Renal cortex interstitium (tissue), 11 donors: Measurements from ENCODE around the gene NR4A1. TPM values are rescaled to one million over a fixed set of nuclear protein-coding genes. Genes with fewer than 3 reads are reported as not detected.

ENCODE experiments used
- DNase-seq, 11 donors: peaks; one replicate each; pipeline ENCODE4 v3.0.0-alpha.2; 2013; ENCODE audit warnings: low read depth in 9 of 11, low spot score in 4 of 11; ENCODE audit errors: extremely low read depth in 1 of 11
- polyA plus RNA-seq, 3 donors: library from polyadenylated mRNA; unstranded; fragments of 120-200 nt; gene quantifications; one replicate each; pipeline ENCODE4 v1.2.1, GENCODE V29; 2013; ENCODE audit not compliant: insufficient read length in 3 of 3

Gene NR4A1
- polyA plus RNA-seq, 3 donors: 14.8 to 43.3 (median 36.0) TPM

DNA sequence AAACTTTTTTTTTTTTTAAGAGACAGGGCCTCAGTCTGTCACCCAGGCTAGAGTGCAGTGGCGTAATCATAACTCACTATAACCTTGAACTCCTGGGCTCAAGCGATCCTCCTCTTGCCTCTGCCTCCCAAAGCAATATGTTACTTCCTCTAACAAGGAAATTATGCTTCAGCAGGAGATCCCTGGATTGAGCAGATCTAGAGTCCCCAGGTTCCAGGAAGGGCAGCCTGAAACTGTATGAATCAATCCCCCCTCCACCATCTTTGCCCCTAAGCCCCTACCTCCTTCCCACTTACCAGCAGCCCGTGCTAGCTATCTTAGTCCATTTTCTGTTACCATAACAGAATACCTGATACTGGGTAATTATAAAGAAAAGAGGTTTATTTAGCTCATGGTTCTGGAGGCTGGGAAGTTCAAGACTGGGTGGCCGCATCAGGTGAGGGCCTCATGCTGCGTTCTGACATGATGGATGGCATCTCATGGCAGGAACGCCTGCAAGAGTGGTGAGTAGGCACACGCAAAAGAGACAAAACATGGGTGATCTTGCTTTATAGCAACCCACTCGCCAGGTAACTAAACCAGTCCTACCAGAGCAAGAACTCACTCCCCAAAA is 39.5 kb upstream of the NR4A1 start:
- DNase-seq: no peak

DNA sequence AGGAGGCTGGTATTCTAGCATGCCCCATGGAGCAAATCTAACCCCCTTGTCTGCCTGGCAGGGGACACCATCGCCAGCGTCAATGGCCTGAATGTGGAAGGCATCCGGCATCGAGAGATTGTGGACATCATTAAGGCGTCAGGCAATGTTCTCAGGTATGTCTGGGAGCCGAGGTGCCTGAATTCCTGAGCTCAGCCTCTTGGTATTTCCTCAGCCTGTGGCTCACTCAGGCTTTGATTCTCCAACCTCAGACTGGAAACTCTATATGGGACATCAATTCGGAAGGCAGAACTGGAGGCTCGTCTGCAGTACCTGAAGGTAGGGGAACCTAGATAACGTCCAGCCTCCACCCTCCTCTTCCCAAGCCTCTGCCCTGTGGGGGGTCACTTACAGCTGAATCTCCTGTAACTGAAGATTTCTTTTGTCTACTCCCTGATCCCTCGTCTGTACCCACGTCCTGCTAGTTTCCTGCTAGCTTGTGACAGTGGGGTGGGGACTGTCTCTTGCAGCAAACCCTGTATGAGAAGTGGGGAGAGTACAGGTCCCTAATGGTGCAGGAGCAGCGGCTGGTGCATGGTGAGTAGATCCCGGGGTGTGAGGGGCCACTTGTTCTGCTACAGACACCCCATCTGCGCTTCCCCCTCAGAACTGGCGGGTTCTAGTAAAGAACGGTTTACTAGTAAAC is 37.5 kb upstream of the NR4A1 start:
- DNase-seq: no peak

DNA sequence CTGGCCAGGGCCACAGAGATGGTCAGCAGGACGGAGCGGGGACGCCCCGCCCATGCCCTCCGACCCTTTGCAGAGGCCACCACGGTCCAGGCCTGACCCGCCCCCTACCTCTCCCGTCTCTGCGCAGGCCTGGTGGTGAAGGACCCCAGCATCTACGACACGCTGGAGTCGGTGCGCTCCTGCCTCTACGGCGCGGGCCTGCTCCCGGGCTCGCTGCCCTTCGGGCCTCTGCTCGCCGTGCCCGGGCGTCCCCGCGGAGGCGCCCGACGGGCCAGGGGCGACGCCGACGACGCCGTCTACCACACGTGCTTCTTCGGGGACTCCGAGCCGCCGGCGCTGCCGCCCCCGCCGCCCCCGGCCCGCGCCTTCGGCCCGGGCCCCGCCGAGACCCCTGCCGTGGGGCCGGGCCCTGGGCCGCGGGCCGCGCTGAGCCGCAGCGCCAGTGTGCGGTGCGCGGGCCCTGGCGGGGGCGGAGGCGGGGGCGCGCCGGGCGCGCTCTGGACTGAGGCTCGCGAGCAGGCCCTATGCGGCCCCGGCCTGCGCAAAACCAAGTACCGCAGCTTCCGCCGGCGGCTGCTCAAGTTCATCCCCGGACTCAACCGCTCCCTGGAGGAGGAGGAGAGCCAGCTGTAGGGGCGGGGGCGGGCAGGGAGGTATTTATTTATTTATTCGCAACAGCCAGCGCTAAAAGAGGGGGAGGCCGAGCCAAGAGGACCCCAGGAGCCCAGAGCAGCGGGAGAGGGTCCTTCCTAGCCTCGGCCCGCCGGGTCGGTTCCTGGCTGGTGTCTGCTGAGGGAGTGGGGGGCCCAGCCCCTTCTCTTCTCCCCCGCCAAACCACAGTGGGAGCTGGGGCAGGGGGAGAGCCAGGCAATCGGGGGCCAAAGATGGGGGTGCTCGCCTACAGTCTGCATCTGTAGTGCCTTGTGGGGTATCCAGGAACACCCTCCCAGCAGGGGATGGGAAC is 36.4 kb upstream of the NR4A1 start:
- DNase-seq: no peak

DNA sequence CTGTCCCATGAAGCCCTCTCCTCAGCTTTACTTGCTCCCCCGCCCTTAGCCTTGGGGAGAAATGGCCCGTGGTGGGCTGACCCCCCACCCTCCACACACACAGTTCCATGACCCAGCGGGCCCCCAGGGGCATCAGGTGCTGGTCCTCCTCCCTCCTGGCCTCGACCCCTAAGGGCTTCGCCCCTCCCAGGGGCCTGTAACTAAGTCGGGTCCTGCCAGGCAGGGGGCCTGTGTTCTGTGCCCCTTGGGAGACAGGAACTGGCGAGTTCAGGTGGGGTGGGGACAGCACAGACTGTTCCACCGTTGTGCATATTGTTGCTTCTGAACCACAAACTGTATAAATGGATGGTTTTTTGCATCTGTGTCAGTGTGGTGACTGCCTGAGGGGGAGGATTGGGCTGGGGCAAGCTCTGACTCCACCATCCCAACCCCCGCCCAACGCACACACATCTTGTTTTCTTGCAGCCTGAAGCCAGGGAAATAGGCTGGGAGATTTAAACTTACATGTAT is 35.7 kb upstream of the NR4A1 start:
- no peak for DNase-seq

DNA sequence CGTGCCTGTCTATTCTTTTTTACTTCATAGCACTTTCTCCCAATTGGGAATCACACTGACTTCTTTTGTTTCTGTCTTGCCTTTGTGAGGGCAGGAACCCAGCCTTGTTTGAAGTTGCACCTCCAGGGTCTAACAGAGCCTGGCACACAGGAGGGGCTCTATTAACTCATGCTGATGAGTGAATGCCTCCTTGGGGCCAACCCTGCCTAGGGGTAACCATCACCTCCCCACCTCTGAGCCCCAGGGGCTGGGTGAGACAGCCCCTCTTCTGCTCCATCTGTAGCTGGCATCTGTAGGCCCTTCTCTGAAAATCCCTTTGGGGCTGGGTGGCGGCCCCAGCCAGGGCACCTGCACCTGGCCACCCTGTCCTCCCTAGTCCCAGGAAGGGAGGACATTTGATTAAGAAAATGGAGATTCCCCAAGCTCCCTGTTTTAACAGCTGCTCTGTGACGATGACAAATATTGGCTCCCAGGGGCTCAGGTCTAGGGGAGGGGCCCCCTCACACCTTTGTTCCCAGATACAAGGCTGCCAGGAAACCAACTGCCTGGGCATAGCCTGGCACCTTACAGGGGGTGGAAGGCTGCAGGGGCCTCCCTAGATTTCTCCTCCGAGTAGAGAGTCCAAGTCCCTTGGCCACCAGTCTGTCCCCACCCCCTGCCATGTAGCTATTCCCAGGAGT is 32.7 kb upstream of the NR4A1 start:
- DNase-seq: no peak

DNA sequence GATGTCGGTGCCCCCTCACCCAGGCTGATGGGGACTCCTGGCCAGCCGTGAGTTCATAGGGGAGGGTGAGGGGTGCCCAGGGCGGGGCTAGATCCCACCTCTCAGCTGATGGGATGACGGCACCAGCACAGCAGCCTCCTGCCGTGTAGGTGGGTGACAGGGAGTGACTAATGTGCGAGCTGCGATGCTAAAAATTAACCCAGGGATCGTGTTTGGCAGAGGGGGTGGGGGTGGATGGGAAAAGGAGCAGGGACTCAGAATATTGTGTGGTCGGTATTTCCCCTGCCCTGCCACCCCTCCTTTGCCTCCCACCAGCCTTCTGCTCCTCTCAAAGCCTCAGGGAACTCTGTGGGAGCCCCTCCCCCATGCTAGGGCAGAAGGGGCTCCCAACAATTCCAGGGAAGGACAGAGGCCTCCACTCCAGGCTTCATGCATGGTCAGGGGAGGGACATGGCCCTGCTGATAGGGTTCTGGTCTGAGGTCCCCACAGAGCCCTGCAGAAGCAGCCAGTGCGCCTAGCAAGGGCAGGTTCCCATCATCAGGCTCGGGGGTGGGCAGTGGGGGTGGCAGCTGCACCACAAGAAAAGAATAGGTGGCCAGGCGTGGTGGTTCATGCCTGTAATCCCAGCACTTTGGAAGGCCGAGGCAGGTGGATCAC is 32.0 kb upstream of the NR4A1 start:
- no peak for DNase-seq

DNA sequence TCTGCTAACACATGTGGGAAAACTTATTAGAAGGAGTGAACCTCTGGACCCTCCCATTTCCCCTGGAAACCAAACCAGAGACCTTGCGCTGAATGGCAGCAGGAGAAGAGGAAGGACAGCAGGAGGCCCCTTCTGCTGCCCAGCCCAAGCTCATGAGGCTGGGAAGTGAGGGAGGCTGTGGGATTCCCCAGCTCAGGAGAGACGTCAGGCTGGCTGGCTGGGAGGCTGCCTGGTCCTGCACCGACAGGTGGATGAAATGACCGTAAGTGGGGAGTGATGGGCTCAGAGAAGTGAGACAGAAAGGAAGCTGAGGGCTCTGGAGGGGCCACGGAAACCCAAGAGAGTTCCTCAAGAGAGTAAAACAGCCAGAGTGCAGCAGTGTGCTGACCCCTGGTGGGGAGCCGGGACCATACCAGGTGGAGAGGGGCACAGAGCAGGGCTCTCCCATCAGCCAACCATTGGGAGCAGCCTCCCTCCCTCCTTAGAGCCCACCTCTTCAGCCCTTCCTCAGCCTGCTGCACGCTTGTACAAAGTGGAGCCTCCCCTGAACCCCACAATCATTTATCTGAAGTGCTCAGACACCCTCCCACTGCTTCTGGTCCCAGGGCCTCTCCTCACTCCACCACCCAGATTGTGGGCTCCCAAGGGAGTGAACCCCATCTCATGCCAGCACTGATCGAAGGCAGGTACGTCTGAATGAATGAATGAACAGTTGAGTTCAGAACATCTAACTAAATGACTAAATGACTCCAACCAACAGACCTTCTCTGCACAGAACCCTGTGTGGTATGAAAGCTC is 30.5 kb upstream of the NR4A1 start:
- DNase-seq: no peak

DNA sequence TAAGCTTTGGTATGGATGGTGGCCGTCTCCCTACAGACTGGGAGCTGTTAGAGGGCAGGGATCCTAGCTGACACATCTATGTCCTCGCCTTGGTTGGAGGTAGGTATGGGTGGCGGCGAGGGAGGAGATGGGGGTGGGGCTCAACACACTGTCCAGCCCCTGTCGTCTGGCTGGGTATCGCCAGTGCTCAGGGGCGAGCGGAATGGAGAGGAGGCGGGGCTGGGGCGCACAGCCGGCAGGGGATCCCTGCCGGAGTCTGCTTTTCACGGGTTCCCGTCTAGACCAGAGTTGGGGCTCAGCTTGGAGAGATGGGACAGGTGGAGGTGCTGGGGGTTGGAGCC is 28.4 kb upstream of the NR4A1 start:
- no peak for DNase-seq

DNA sequence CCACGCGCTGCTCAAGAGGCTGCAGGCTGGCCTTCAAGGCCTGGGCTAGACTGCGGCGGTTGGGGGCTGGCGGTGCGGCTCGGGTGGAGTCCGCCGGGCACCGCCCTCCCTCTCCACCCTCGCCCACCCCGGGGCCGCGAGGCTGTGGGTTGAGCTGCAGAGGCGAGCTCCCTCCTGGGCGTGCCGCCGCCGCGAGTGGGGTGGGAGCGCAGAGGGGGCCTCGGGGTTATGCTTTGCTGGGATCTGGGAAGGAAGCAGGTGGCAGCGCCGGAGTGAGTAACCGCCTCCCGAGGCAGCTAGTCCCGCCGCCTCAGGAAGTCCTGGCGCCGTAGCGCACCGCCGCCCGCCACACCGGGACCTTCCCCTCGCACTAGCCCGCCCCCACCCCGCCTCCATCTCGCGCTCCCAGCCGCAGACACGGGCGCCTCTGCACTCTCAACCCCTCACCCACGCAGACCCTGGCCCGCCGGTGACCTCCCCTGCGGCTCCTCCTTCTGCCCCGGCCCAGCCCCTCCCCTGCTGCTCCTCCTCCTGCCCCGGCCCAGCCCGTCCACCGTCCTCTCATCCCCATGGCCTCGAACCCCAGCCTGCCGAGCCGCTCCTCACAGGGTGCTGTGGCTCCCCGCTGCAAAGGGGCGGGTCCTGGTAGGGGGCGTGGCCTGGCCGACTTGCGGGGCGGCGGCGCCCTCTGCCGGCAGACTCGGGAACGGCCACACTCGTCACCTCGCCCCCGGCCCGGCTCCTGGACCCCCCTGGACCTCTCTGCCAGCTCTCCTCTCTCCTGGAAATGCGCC is 27.9 kb upstream of the NR4A1 start:
- no peak for DNase-seq

DNA sequence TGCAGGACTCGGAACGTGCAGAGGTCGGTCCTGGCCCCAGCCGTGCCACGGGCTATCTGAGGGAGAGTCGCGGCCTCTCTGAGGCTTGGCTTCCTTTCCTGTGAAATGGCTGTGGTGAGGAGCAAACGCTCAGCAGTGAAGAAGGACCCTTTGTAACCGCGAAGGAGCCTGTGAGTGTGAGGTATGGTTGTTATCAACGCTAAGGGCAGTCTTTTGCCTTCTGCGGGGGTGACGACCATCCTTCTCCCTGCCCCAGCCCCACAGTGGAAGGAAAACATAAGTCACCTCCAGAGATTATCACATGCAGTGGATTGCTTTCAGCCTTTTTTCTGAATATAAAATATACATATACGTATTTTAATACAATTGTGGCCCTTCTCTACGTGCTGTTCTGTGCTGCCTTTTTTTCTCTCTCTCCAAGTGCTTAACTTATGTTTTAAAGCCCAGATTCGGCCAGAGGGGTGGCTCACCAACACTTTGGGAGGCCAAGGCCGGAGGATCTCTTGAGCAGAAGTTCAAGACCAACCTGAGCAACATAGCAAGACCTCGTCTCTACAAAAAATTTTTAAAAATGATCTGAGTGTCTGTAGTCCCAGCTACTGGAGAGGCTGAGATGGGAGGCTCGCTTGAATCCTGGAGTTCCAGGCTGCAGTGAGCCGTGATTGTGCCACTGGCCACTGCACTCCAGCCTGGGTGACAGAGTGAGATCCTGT is 27.1 kb upstream of the NR4A1 start:
- DNase-seq: no peak

DNA sequence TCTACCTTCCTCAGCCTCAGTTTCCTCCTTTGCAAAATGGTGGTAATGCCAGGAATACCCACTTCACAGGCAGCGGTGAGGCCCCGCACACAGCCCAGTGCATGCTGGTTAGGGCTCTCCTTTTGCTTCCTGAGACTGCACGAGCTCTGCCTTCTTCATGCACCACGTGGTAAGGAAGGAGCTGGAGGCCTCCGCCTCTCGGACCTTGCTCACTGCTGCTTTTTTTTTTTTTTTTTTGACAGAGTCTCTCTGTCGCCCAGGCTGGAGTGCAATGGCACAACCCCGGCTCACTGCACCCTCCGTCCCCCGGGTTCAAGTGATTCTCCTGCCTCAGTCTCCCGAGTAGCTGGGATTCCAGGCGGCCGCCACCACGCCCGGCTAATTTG is 26.4 kb upstream of the NR4A1 start:
- DNase-seq: no peak

DNA sequence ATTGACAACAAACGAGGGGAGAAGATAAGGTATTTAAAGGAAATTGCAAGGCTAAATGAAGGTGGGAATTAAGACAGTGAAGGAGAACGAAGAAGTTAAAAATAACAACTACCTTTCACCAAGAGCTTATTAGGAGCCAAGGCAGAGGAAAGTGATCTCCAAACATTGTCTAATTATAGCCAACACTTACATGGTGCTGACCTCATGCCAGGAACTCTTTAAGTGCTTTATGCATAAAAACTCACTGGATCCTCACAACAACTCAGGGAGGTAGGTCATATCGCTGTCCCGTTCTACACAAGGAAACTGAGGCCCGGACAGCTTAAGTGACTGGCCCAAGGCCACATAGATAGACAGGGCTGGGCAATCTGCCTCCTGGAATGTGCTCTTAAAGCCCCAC is 25.0 kb upstream of the NR4A1 start:
- DNase-seq: no peak

DNA sequence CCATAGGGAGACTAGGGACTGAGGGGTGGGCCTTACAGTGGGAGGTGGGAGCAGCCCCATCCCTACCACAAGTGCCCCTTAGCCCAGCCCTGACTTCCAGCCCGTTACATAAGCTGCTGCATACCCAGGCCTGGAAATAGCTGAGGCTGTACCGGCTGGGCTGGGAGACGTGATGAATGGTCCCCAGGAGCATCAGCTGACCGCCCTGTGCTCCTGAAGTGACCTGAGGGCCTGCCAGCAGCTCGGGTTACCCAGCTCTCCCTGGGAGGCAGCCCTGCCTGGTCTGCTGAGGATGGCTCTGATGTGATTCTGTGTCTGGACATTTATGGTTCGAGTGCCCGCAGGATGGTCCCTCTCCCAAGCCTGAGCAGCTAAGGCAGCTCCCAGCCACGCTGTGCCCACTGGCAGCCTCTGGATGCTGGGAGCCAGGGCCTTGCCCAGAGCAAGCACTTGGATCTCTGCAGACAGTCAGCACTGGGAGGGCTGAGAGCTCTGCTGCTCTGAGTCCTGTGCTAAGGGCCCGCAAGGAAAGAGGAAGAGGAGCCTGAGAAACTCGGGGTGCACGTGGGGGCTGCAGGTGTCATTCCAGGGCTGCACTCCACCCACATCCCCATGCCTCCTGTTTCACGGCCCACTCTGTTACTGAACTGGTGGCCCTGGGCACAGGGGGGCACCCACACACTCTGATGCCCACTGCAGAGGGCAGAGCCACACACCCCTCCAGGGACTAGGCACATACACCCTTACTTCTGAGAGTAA is 24.0 kb upstream of the NR4A1 start:
- no peak for DNase-seq

DNA sequence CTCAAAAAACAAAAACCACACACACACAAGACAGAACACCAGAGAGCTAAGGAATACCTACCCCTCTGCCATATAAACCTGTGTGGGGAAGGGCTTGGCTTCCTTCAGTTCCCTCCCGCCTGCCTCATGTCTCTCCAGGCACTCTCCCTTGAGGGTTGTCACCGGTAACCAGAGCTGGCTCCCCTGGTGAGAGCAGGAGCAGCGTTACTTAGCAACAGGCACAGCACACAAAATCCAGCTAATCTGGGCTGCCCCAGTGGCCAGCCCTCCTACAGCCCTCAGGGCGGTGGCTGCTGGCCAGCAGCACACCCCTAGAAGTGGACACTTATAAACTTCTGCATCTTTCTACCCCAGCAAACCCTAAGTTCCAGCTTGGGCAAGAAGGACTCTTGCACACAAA is 21.6 kb upstream of the NR4A1 start:
- peak in 2 of 11 donors; percentile 60 to 73 for DNase-seq

DNA sequence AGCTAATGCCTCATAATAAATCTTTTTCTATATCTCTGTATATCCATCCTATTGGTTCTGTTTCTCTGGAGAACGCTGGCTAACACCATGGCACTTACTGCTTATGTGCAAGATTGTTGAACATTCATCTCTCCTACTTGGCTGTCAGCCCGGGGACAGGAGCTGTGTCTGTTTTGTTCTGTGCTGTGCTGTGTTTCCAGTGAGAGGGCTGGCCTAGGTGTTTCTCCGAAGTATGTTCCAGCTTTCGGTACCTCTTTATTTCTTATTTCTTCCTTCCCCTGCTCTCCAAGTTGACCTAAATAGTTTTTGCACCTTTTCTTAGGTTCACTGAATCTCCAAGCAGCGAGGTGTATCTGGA is 18.8 kb upstream of the NR4A1 start:
- no peak for DNase-seq

DNA sequence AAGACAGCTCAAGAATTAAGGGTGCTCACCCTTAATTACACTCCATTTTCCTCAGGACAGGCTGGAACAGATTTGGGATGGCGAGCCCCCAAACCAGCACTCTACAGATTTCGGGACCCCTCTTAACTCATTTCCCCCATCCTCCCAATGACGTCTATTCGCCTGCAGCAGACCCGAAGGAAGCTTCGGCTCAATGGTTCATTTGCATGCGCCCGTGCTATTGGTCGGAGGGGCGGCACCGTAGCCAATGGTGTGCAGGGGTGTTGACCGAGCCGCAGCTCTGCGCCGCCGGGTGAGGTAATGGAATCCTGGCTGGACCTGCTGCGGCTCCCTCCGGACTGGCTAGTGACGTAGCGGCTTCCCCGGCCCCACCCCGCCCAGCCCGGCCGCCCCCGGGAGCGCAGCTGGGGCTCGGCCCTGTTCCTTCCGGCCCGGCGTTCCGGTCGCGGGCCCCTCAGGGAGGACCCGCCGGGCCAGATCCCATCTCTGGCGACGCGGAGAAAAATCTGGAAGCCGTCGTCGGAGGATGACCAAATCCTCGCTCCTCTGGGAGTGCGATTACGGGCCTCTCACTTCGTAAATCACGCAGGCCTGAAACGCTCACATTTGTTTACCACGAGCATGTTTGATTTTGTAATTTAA is 18.3 kb upstream of the NR4A1 start:
- peak in 9 of 11 donors; percentile 88 to 97 (median 95) for DNase-seq
